H54 (cell line): ENCODE measurements around the gene NLN.
A peak's percentile ranks its signal among the peaks of the same experiment; 100 is the strongest.

ENCODE experiments used
- DNase-seq: peaks from one replicate; pipeline ENCODE4 v3.0.0; 2011; ENCODE audit warnings: low spot score, mixed read lengths; ENCODE audit not compliant: insufficient read length
- FAIRE-seq: peaks from 3 replicates; lab custom pipeline; 2011; peaks lifted over from hg19 to GRCh38; lab: Jason Lieb, UNC
- POLR2A ChIP-seq: IDR thresholded peaks from 2 replicates; pipeline ENCODE4 v1.6.1; 2011; ENCODE audit warnings: low read depth, mild to moderate bottlenecking, low read length

NLN gene

DNA sequence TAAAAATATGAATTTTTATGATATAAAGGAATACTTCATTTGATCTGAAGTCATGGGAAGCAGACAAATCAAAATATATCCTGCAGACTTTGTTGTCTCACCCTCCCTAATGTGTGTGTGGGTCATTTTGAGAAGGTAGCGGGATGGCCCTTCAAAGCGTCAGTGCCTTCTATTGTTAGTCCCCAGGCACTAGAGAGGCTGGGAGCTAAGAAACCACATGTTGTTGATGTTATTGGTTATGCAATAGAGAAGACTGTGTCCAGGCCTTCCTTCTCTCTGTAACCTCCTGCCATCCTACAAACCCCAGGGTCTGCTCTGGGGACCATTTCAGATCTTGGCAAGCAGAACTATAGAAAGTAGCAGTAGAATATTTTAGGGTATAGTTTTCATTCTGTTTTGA, 94.7 kb downstream of the NLN start:
- no peak for DNase-seq
- TF ChIP-seq POLR2A, result no peak
- no peak for FAIRE-seq

DNA sequence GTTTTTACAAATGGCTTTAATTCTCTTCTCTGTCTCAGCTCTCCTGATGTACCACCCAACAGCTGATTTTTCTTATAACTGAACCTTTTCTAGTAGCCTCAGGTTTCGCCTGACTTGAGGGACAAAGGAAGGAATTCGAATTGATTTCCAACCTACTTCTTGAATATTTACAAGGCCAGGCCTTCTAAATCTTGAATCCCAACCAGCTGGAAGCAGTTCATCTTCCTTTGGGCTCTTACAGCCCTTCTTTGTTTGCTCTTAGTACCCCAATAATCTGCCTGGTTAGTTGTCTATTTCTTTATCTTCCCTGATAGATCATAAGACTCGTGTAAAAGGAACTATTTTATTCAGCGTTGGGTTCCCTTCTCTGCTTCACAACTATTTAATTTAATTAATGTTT, 95.9 kb downstream of the NLN start:
- TF ChIP-seq POLR2A, result no peak
- FAIRE-seq, result no peak
- no peak for DNase-seq

DNA sequence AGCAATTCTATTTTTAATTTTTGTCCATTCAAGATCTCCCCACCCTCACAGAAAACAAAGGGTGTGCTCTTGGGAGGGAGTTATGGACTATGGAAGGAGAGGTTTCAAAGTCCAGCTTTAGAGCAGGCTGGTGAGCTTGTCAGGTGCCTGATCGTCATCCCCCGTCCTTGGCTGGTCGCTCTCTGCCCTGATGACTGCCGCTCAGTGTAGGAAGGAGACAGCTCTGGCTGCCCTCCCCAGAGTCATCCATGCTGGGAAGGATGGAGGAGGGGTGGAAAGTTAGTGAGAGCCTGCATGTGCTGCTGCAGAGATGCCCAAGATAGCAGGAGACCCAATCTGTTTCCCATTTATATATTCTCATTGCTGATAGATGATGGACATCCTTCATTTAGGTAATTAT, 96.6 kb downstream of the NLN start:
- no peak for TF ChIP-seq POLR2A
- no peak for FAIRE-seq
- no peak for DNase-seq

DNA sequence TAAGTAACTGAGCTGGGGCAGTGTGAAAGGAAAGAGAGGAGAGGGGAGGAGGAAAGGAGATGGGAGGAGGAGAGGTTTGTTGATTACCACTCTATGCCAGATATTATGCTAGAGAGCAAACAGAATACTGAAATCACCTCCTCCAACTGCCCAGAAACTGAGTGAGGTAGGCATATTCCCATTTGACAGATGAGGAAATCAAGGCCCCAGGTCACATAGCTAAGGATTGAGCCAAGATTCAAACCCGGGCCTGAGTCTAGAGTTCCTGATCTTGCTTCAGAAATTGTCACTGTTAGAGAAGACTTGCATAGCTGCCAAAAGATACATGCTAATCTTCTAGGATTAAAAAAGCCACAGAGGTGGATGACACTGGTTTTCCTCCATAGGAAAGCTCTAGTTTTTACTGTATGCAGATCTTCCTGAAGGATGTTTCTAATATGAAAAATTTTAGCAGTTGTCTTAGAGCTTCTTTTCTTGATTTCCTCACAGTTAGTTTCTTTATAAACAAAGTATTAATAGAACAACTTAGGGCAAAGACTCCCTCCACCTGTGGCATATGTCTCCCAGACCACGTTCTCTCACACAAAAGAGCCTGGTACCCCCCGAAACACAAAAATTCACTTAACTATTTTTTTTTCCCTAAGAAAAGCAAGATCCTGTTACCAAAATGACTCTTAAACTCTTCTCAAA, 97.4 kb downstream of the NLN start:
- TF ChIP-seq POLR2A, result no peak
- FAIRE-seq, result no peak
- DNase-seq, result no peak

DNA sequence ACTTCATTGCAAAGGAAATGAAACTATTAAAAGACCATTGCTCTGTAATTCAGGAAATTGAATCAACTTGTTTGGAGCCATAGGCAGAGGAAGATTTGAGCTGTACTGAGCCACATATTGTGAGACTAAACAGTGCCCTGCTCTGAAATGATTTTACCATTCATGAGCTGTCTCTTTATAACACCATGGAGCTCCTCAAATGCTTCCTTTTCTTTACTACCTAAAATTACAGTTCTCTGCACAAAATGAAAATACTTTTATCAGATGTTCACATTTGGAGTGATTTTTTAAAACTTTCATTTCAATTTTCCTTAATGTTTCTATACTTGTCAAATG, 97.9 kb downstream of the NLN start:
- no peak for TF ChIP-seq POLR2A
- DNase-seq (no peak), FAIRE-seq (no peak)

DNA sequence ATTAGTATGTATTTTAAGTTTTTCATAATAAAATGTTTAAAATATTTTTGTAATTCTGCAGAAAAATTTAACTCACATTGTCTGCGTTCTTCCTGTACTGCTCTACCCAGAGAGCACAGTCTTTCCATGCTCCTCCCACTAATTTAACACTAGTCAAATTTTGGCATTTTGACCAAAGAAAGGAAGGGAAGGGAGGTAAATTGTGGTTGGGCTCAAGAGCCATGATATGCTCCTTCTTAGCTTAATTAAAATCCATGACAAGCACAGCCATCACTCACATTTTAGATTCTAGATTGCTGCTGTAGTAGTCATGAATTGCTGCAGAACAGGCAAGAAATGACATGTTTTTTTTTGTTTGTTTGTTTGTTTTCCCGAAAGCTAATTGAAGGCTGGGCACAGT, 98.4 kb downstream of the NLN start:
- TF ChIP-seq POLR2A, result no peak
- no peak for DNase-seq
- no peak for FAIRE-seq

DNA sequence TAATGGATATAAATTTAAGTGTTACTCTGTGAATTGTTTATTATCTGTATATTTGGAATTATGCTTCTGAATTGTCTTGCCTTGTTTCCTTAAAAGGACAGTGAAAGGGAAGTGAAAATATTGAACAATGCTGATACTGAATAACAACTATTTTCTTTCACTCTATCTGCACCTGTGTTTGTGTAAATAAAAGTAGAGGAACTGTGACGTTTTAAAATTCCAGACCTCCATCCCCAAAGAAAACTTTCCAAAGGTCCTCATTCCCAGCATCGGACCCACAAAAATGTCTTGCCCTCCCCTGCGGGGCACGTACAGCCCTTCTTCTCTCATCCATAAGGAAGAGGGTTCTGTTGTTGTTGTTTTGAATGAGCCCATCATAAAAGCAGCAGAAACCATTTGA, 100.0 kb downstream of the NLN start:
- TF ChIP-seq POLR2A, result no peak
- FAIRE-seq, result no peak
- DNase-seq, result no peak

DNA sequence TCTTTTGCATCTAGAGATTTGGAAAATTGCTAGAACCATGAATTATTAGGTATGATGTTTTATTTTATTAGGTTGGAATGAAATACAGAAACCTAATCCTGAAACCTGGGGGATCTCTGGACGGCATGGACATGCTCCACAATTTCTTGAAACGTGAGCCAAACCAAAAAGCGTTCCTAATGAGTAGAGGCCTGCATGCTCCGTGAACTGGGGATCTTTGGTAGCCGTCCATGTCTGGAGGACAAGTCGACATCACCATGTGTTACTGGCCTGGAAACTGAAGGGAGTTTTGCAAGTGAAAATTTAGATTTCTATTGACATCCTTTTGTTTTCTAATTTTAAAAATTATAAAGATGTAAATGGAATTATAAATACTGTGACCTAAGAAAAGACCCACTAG, 100.7 kb downstream of the NLN start:
- FAIRE-seq, result no peak
- TF ChIP-seq POLR2A, result no peak

DNA sequence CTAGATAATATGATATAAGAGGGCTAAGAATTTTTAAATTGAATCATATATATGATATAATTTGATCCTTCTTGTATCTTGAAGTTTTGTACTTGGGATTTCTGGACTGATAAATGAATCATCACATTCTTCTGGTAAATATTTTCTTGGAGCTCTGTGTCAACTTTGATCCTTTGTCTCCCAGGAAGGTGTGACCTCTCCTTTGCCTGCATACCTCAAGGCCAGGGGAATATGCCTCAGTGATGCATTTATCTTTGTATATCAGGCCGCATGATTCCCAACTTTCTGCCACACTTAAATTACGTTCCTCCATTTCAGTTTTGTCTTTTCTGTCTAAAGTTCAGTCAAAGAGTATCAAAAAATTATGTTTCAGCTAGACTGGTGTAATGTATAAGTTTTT, 101.2 kb downstream of the NLN start:
- peak; percentile 15 for DNase-seq
- TF ChIP-seq POLR2A, result no peak
- no peak for FAIRE-seq

More for the DNA sequence above, 100.7 kb downstream of the NLN start:
- no peak for DNase-seq

DNA sequence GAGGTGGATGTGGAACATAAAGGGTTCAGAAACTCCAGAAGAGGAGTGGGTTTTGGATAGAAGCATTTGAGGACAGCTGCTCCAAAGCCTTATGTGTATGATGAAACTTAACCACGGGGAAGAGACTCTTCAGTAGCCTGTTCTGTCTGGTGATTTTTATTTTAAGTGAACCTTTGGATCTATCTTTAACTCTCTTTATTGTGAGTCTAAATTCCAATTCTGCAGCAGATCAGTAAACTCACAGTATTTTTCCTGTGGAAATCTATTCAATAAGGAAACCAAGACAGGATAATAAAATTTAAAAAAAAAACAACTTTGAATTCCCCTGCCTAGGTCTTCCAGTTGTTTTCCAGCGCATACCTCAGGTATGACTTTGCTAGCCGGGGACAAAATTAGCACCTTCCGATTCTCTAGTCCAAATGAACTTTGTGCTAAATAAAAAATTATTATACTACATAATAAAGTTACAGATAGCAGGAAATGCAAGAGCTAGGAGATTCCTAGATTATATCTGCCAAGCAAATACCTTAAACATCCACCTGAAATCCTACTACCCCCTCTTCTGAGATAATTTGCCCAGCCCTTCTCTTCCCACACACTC, 101.9 kb downstream of the NLN start:
- TF ChIP-seq POLR2A, result no peak
- FAIRE-seq (no peak), DNase-seq (no peak)

DNA sequence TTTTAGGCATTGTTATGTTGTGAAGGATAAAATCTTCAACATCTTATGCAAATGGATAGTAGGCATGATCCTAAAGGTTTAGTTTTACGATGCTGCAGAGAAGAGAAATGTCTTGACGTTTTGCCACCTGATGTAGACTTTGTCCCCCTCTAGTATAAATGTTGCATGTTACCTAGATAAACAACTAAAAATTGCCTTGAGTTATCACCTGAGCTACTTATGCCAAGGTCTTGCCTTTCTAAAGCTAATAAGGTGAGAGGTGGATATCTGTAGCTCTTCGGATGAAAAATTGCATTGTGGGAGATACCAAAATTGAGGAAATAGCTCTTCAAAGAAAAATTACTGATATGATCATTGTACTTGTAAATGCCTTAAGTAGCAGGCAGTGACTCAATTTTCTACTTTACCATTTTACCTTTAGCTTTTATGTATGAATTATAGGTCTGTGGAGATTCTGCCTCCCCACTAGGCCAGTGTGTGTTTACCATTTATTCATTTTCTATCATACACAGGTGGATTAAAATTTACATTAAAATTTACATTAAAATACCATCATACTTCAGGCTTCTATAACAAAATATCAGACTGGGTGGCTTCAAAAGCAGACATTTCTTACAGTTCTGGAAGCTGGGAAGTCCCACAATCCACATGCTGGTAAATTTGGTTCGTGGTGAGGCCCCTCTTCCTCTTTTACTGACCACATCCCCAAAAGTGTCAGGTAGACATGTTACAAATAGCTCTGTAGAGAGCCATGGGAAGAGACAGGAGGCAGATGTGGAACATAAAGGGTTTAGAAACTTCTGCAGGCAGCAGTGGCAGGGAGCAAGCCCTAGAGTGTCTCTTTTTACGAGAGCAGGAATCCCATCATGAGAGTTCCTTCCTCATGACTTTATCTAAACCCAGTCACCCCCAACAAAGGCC, 103.7 kb downstream of the NLN start:
- no peak for FAIRE-seq
- DNase-seq, result no peak
- no peak for TF ChIP-seq POLR2A

DNA sequence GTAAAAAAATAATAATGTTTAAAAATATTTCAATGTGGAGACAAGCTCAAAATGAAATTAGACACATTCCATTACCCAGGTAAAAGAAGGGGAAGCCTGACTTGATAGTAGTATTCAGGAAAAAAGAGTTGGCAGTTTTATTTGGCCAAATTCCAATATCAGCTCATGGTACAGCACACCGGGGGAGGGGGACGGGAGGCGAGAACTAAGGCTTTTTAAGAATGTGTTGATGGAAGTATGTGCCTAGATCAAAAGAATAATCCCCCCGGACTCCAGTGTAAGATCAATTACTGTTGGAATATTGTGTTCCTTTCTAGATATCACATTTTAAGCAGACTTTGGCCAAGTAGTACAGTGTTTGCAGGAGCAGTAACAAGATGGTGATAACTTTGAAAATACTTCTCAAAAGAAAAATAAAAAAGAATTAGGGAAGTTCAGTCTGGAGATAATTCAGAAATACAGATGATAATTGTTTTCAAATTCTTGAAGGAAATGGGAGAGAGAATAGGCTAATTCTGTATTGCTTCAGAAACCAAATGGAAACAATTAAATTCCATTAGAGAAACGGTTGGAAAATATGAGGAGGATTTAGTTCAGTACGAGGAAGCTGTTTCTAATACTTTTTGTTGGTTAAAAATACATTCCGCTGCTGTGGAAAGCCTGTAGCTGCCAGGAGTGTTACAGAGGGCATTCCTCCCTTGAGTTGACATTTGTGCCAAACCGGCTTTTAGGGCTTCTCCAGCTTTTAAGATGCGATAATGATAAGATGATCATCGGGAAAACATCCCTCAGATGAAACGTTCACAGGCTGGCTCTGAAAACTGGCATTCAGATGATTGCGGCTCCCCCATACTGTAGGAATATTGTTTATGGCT, 106.3 kb downstream of the NLN start:
- no peak for FAIRE-seq
- TF ChIP-seq POLR2A, result no peak

DNA sequence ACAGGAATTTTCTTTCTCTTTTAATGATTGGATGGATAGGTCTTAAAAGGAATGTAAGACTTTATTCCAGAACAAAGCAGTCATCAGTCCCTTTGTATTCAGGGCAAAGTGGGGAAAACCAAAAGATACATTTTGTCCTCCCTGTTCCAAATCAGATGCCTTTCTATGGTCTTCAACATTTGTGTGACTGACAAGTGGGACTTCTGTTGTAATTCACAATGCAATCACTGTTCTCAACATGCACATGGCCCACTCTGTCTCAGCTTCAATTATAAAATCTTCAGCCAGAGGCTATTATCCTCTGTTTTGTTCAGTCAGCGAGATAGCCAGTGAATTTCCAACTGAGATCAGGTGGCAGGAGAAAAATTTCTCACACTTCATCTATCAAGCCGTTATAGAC, 108.9 kb downstream of the NLN start:
- FAIRE-seq (no peak), DNase-seq (no peak)
- TF ChIP-seq POLR2A, result no peak

More for the DNA sequence above, 106.3 kb downstream of the NLN start:
- no peak for DNase-seq
